Body of pancreas (tissue), 4 donors: ENCODE results near the gene ADGRB2. TPM values are rescaled to one million over a fixed set of nuclear protein-coding genes. Genes with fewer than 3 reads are reported as not detected.

ENCODE experiments used
- ATAC-seq: fragments of 150-250 bp; one replicate; pipeline ENCODE4 v1.9.1; 2016
- DNase-seq, 4 donors: peaks; one replicate each; pipeline ENCODE4 v3.0.0-alpha.2; 2019
- H3K27ac ChIP-seq, 4 donors: fragments of 200-600 bp; sonication (generic); 1 replicate in 3 of 4; 2 replicates in 1 of 4; pipeline versions ENCODE4 v1.5.1 to v1.6.1; 2016 to 2019; ENCODE audit warnings: mild to moderate bottlenecking in 1 of 4, mixed read lengths in 1 of 4, moderate library complexity in 1 of 4
- H3K27me3 ChIP-seq, 2 donors: fragments of 200-600 bp; sonication (generic); one replicate each; pipeline ENCODE4 v1.6.0; 2016; ENCODE audit warnings: mild to moderate bottlenecking in 1 of 2
- H3K36me3 ChIP-seq, 2 donors: fragments of 200-600 bp; sonication (generic); replicated peaks in 1 of 2; 2 replicates each; pipeline ENCODE4 v1.5.1; 2016; ENCODE audit warnings: low read depth in 2 of 2; ENCODE audit not compliant: insufficient read depth in 1 of 2
- H3K4me1 ChIP-seq: fragments of 200-600 bp; sonication (generic); one replicate; pipeline ENCODE4 v1.6.0; 2016
- H3K4me3 ChIP-seq, 2 donors: fragments of 200-600 bp; sonication (generic); 1 replicate in 1 of 2; 2 replicates in 1 of 2; pipeline ENCODE4 v1.5.1; 2016 to 2019
- H3K9me3 ChIP-seq, 3 donors: fragments of 200-600 bp; sonication (generic); 1 replicate in 2 of 3; 2 replicates in 1 of 3; pipeline ENCODE4 v1.5.1; 2016
- POLR2A ChIP-seq, 3 donors: fragments of 450-650 bp; IDR thresholded peaks; one replicate each; pipeline ENCODE4 v1.6.1; 2016; ENCODE audit warnings: antibody characterized with exemption in 3 of 3, mild to moderate bottlenecking in 2 of 3
- WGBS, 2 donors: methylation state at CpG; one replicate each; pipeline ENCODE4 v1.1.5; 2017; 5-methylcytosine and 5-hydroxymethylcytosine counted together
- intact Hi-C: fragments of 100-400 bp; cut with DNase I; formaldehyde crosslinking; loops from one replicate; pipeline ENCODE4 v1.15.1; 2023
- microRNA-seq, 2 donors: library from miRNA; unstranded; fragments of <30 nt; microRNA quantifications; one replicate each; pipeline ENCODE4, GENCODE V29; 2016; ENCODE audit warnings: borderline number of aligned reads in 2 of 2, borderline replicate concordance in 2 of 2
- small RNA-seq: library from RNA; depleted of rRNA; stranded (forward); fragments of <200 nt; gene quantifications from one replicate; pipeline ENCODE3, GENCODE V24; 2016
- total RNA-seq, 2 donors: library from RNA; depleted of rRNA; stranded (reverse); fragments of >200 nt; gene quantifications; one replicate each; pipeline ENCODE4 v1.1.0, GENCODE V29; 2016
- TF ChIP-seq, protein P1 (sequence below), 7 experiments: fragments of 450-650 bp in 4 of 7; fragments of 200-600 bp in 3 of 7; sonication (generic) in 3 of 7; IDR thresholded peaks; one replicate each; pipeline ENCODE4 v1.5.1; 2016 to 2019; ENCODE audit warnings: antibody characterized with exemption in 7 of 7

ADGRB2 gene
- total RNA-seq, 2 donors from 2014 or later = 0.26 to 3.0 TPM

DNA sequence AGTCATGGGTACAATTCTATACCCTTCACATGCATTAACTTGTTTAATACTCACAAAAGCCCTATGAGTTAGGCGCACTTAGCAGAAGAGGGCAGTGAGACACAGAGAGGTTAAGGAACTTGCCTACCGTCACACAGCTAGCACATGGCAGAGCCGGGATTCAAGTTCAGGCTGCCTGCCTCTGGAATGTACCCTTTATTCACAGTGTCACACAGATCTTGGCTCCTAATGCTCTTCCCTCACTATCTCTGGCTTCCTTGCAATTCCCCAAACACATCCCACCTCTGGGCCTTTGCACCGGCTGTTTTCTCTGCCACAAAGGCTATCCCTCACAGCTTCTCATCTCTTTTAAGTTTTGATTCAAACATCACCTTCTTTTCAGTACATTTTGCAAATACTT is 85.5 kb downstream of the ADGRB2 start:
- Histone ChIP-seq H3K36me3 (no peaks in the 10 kb centered on the region), H3K9me3 (no peaks in the 10 kb centered on the region), H3K27me3 (no peaks in the 10 kb centered on the region), H3K27ac (no peak overlapping the region), H3K4me1 (no peaks in the 10 kb centered on the region), H3K4me3 (no peak overlapping the region)
- WGBS, 2 donors = 83 to 90% methylated on average over 4 of the region's 4 CpGs
- no peak for TF ChIP-seq POLR2A (IDR thresholded peaks at IDR 0.05)
- TF ChIP-seq, protein P1, sequence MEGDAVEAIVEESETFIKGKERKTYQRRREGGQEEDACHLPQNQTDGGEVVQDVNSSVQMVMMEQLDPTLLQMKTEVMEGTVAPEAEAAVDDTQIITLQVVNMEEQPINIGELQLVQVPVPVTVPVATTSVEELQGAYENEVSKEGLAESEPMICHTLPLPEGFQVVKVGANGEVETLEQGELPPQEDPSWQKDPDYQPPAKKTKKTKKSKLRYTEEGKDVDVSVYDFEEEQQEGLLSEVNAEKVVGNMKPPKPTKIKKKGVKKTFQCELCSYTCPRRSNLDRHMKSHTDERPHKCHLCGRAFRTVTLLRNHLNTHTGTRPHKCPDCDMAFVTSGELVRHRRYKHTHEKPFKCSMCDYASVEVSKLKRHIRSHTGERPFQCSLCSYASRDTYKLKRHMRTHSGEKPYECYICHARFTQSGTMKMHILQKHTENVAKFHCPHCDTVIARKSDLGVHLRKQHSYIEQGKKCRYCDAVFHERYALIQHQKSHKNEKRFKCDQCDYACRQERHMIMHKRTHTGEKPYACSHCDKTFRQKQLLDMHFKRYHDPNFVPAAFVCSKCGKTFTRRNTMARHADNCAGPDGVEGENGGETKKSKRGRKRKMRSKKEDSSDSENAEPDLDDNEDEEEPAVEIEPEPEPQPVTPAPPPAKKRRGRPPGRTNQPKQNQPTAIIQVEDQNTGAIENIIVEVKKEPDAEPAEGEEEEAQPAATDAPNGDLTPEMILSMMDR (IDR thresholded peaks at IDR 0.05) = no peak
- DNase-seq = no peak
- no peak for ATAC-seq
- intact Hi-C loops = no loop called here

DNA sequence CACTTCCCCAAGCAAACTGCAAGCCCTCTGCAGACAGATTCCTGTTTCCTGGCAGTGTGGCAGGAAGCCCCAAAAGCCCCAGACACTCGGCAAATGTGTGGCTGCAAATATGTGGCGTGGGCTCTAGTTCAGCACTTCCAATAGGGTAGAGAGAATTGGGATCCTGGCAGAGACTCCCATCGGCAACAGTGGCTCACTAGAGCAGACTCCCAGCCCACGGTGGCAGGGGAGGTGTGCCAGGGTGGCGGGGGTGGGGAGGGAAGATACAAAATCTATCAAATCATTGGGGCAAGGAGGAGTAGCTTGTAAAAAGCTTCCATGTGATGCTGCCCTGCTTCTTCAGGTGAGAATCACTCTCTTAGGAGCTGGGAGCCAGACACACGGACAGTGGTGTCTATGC is 86.2 kb downstream of the ADGRB2 start:
- TF ChIP-seq, protein P1 (IDR thresholded peaks at IDR 0.05) = no peak
- TF ChIP-seq POLR2A (IDR thresholded peaks at IDR 0.05) = no peak
- Histone ChIP-seq H3K27me3 (no peaks in the 10 kb centered on the region), H3K36me3 (no peaks in the 10 kb centered on the region), H3K4me3 (no peak overlapping the region), H3K9me3 (no peaks in the 10 kb centered on the region), H3K27ac (no peak overlapping the region), H3K4me1 (no peaks in the 10 kb centered on the region)
- DNase-seq (no peak), ATAC-seq (no peak)
- WGBS, 2 donors = 64% methylated on average over 6 of the region's 6 CpGs
- intact Hi-C loops = no loop called here

DNA sequence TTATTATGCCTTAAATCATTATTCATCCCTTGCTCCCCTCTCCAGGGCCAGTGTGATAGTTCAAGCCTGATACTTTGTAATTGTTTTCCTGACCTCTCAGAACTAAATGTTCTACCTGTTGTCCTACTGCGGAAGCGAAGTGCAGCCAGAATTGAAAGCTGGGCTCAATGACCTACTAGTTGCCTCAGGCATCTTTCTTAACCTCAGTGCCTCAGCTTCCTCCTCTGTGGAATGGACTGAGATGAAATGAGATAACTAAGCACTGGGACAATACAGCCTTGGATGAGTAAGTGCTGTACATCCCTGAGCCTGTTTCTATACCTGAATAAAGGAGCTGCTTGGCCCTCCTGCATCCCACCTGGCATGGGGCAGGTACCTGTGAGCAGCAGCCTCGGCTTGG is 86.7 kb downstream of the ADGRB2 start:
- intact Hi-C loops = no loop called here
- no peak for TF ChIP-seq POLR2A (IDR thresholded peaks at IDR 0.05)
- TF ChIP-seq, protein P1 (IDR thresholded peaks at IDR 0.05) = no peak
- H3K9me3 ChIP-seq = no peaks in the 10 kb centered on the region
- 43 to 66% methylated on average over 3 of the region's 3 CpGs for WGBS, 2 donors
- no peaks in the 10 kb centered on the region for H3K4me1 ChIP-seq
- ATAC-seq (no peak), DNase-seq (no peak)
- no peak overlapping the region for H3K4me3 ChIP-seq
- no peaks in the 10 kb centered on the region for H3K36me3 ChIP-seq
- no peak overlapping the region for H3K27ac ChIP-seq
- no peaks in the 10 kb centered on the region for H3K27me3 ChIP-seq

Small RNA genes within 50 kb of the gene (microRNA-seq; reads per million reads assigned to microRNA genes)
- gene MIR4254 = 0 to 0.45 reads per million in 2 donors

Small RNA genes within 50 kb of the gene (small RNA-seq; reads per million reads assigned to genes)
- gene MIR4254 = not detected

Other genes with a start within 250 kb of the ADGRB2 start
- gene TINAGL1, start 187.8 kb downstream of the ADGRB2 start, total RNA-seq = 100 to 1,000 TPM in 1 of 2 donors, 10 to 100 TPM in 1; 47.2 to 148 TPM
- not detected for gene HCRTR1, start 146.7 kb downstream of the ADGRB2 start, total RNA-seq
- 10 to 100 TPM; 23.6 to 24.1 TPM for gene PEF1, start 119.5 kb downstream of the ADGRB2 start, total RNA-seq
- 10 to 100 TPM; 10.1 to 15.8 TPM for gene COL16A1, start 60.3 kb downstream of the ADGRB2 start, total RNA-seq
- under 1 TPM in 1 of 2 donors, not detected in 1; 0.26 TPM for gene SPOCD1, start 51.7 kb upstream of the ADGRB2 start, total RNA-seq
- 100 to 1,000 TPM in 1 of 2 donors, 10 to 100 TPM in 1; 79.6 to 103 TPM for gene PTP4A2, start 174.0 kb upstream of the ADGRB2 start, total RNA-seq
- gene KHDRBS1, start 249.5 kb upstream of the ADGRB2 start, total RNA-seq = 10 to 100 TPM; 36.6 to 37.1 TPM